ENCODE results near the gene MYCBP2.

The MYCBP2 gene

DNA sequence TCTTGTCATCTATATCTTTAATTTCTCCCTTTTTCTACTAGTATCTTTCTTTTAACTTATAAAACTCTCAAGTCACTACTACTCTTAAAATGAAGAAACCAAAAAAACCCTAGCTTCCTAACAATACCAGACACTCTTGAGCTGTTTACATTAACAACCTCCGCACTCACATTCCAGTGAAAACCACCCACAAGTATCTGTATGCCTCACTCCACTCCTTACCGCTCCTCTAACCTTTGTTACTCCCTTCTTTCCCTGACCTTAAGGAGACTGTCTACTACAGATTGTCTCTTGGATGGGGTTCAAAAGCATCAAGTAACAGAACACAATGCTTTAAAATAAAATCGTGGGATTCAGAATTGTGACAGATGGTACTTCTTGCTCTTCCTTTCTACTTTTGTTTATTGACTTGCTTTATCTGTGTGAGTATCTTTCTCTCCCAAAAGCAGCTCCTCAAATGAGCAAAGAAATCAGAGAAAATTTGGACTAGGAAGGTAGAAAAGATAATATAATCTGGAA is 189.9 kb downstream of the MYCBP2 start:
- CTCF ChIA-PET: interaction anchor here (0.6 kb wide), 1 partner anchor 180 kb away, joined by 4 read pairs; no protein-coding TSS in a partner anchor
- Histone ChIP-seq H3K4me1 (ENCODE audit: control insufficient read depth, insufficient read depth, low read length) (no peaks in the 10 kb centered on the region), H3K36me3 (ENCODE audit: control insufficient read depth in 2 of 2, insufficient read depth in 1 of 2, low read length in 2 of 2) (peaks cover 0 to 41% of the 10 kb centered on the region in 2 experiments; a peak in 1 of 3 replicates), H3K4me3 (ENCODE audit: low read depth, low read length) (no peak overlapping the region), H3K27ac (ENCODE audit: extremely low read depth, low read depth, low read length) (no peak overlapping the region), H3K9me3 (ENCODE audit: control insufficient read depth, insufficient read depth, low read depth, low read length) (no peaks in the 10 kb centered on the region)
- peak; percentile 44; the same call in 1 of the 2 replicates for TF ChIP-seq EGR2 (tag by site-specific recombination; IDR thresholded peaks at IDR 0.05; ENCODE audit: low read depth)
- TF ChIP-seq ZIC2 (tag by site-specific recombination; IDR thresholded peaks at IDR 0.05): no peak
- POLR2A ChIA-PET: no interaction called here

DNA sequence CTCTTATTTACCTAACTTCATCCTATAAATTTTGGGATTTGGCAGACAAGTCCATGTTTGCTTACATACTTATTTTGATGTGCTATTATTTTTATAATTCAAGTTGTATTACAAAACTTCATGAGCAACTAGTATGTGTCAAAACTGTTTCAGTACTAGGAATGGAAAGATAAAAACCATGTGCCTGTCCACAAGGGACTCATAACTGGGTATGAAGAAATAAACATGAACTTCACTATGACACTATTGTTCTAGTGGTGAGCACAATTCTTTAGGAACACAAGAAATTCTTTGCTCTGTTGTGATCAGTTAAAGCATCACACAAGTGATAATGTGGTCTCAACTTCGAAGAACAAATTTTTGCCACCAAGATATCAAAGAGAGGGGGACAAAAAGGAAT is 202.5 kb downstream of the MYCBP2 start:
- CTCF ChIA-PET: no interaction called here

DNA sequence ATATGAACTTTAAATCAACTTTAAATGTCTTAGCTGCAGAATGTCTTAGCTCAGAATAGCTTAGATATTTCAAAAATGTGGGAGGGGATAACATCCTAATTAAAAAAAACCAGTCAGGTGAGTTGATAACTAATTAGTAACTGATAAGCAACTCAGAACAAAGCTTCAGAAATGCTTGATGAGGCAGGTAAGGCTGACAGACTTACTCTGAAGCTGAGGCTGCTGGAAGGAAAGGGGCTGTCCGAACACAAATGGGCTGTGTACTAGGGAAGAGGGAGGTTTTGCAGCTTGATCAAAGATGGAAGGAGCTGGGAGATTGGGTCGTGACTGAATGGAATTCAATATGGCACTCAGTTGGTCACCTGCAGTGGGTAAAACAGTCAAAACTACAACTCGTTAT is 208.8 kb downstream of the MYCBP2 start:
- H3K4me1 ChIP-seq (ENCODE audit: control insufficient read depth, insufficient read depth, low read length): no peaks in the 10 kb centered on the region
- no peak overlapping the region for H3K4me3 ChIP-seq (ENCODE audit: low read depth, low read length)
- H3K36me3 ChIP-seq (ENCODE audit: control insufficient read depth in 2 of 2, insufficient read depth in 1 of 2, low read length in 2 of 2): peaks cover 0 to 16% of the 10 kb centered on the region in 2 experiments; a peak in 1 of 3 replicates
- H3K27ac ChIP-seq (ENCODE audit: extremely low read depth, low read depth, low read length): no peak overlapping the region
- ChIA-PET CTCF (interaction anchor here (0.5 kb wide), 1 partner anchor 360 kb away, joined by 4 read pairs; no protein-coding TSS in a partner anchor), POLR2A (no interaction called here)
- TF ChIP-seq ZFHX2 (tag by site-specific recombination; conservative IDR thresholded peaks at IDR 0.05) (no peak), ZBTB1 (tag by site-specific recombination; IDR thresholded peaks at IDR 0.05) (no peak), SP7 (tag by site-specific recombination; IDR thresholded peaks at IDR 0.05) (no peak), TRIM28 (IDR thresholded peaks at IDR 0.05; ENCODE audit: borderline replicate concordance, low read length) (no peak), FEZF1 (tag by site-specific recombination; IDR thresholded peaks at IDR 0.05) (no peak), KLF8 (tag by site-specific recombination; IDR thresholded peaks at IDR 0.05) (no peak), ZNF324 (tag by site-specific recombination; IDR thresholded peaks at IDR 0.05) (no peak), OSR2 (tag by site-specific recombination; IDR thresholded peaks at IDR 0.05) (no peak), ZNF132 (tag by site-specific recombination; IDR thresholded peaks at IDR 0.05; ENCODE audit: borderline replicate concordance) (no peak), ZNF529 (tag by site-specific recombination; IDR thresholded peaks at IDR 0.05; ENCODE audit: insufficient replicate concordance) (no peak), HOXD13 (CRISPR knock-in tag; IDR thresholded peaks at IDR 0.05; ENCODE audit: borderline replicate concordance) (no peak)
- no peaks in the 10 kb centered on the region for H3K9me3 ChIP-seq (ENCODE audit: control insufficient read depth, insufficient read depth, low read depth, low read length)

More for the DNA sequence above, 202.5 kb downstream of the MYCBP2 start:
- Histone ChIP-seq H3K27ac (ENCODE audit: extremely low read depth, low read depth, low read length) (no peak overlapping the region), H3K9me3 (ENCODE audit: control insufficient read depth, insufficient read depth, low read depth, low read length) (no peaks in the 10 kb centered on the region), H3K4me3 (ENCODE audit: low read depth, low read length) (no peak overlapping the region), H3K4me1 (ENCODE audit: control insufficient read depth, insufficient read depth, low read length) (no peaks in the 10 kb centered on the region), H3K36me3 (ENCODE audit: control insufficient read depth in 2 of 2, insufficient read depth in 1 of 2, low read length in 2 of 2) (peaks cover 0 to 19% of the 10 kb centered on the region in 2 experiments; a peak in 1 of 3 replicates)
- POLR2A ChIA-PET: no interaction called here
- TF ChIP-seq KLF8 (tag by site-specific recombination; IDR thresholded peaks at IDR 0.05): no peak
- no peak for TF ChIP-seq ZNF16 (tag by site-specific recombination; IDR thresholded peaks at IDR 0.05; ENCODE audit: low read depth)
- TF ChIP-seq ZNF501 (tag by site-specific recombination; IDR thresholded peaks at IDR 0.05): no peak
- TF ChIP-seq ZFP37 (tag by site-specific recombination; IDR thresholded peaks at IDR 0.05): no peak
- TF ChIP-seq ZFP3 (tag by site-specific recombination; IDR thresholded peaks at IDR 0.05; ENCODE audit: low read depth): no peak
- TF ChIP-seq ZNF561 (tag by site-specific recombination; IDR thresholded peaks at IDR 0.05; ENCODE audit: borderline replicate concordance): no peak
- TF ChIP-seq ZNF510 (tag by site-specific recombination; IDR thresholded peaks at IDR 0.05; ENCODE audit: insufficient replicate concordance): no peak

DNA sequence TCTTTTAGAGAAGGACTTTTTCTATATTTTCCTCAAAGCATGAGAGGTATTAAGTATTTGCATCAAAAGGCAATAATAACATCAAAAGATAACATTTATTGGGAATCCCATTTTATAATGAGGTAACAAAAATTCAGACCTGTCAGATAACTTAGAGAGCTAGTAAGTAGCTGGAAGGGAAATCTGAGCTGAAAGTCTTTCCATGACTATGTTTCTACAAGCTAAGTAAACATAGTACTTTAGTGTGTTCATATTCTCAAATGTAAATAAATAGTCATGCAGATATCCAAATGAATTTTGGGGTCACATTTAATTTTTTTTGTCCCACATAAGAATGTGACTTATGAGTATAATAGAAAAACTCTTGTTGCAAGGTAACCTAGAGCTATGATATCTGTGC is 212.6 kb downstream of the MYCBP2 start:
- H3K9me3 ChIP-seq (ENCODE audit: control insufficient read depth, insufficient read depth, low read depth, low read length): no peaks in the 10 kb centered on the region
- no peak overlapping the region for H3K4me3 ChIP-seq (ENCODE audit: low read depth, low read length)
- ChIA-PET POLR2A (no interaction called here), CTCF (no interaction called here)
- peaks cover 0 to 19% of the 10 kb centered on the region in 2 experiments; a peak in 1 of 3 replicates for H3K36me3 ChIP-seq (ENCODE audit: control insufficient read depth in 2 of 2, insufficient read depth in 1 of 2, low read length in 2 of 2)
- H3K27ac ChIP-seq (ENCODE audit: extremely low read depth, low read depth, low read length): no peak overlapping the region
- H3K4me1 ChIP-seq (ENCODE audit: control insufficient read depth, insufficient read depth, low read length): no peaks in the 10 kb centered on the region
- TF ChIP-seq, protein P1, sequence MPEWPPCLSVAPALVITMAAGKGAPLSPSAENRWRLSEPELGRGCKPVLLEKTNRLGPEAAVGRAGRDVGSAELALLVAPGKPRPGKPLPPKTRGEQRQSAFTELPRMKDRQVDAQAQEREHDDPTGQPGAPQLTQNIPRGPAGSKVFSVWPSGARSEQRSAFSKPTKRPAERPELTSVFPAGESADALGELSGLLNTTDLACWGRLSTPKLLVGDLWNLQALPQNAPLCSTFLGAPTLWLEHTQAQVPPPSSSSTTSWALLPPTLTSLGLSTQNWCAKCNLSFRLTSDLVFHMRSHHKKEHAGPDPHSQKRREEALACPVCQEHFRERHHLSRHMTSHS (tag by site-specific recombination; IDR thresholded peaks at IDR 0.05): no peak
- TF ChIP-seq ZBTB21 (tag by site-specific recombination; IDR thresholded peaks at IDR 0.05) (no peak), ZNF555 (tag by site-specific recombination; conservative IDR thresholded peaks at IDR 0.05) (no peak), ZNF843 (tag by site-specific recombination; IDR thresholded peaks at IDR 0.05) (no peak)
- TF ChIP-seq, protein P2, sequence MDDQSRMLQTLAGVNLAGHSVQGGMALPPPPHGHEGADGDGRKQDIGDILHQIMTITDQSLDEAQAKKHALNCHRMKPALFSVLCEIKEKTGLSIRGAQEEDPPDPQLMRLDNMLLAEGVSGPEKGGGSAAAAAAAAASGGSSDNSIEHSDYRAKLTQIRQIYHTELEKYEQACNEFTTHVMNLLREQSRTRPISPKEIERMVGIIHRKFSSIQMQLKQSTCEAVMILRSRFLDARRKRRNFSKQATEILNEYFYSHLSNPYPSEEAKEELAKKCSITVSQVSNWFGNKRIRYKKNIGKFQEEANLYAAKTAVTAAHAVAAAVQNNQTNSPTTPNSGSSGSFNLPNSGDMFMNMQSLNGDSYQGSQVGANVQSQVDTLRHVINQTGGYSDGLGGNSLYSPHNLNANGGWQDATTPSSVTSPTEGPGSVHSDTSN (CRISPR knock-in tag; IDR thresholded peaks at IDR 0.05): no peak
- TF ChIP-seq, protein P3, sequence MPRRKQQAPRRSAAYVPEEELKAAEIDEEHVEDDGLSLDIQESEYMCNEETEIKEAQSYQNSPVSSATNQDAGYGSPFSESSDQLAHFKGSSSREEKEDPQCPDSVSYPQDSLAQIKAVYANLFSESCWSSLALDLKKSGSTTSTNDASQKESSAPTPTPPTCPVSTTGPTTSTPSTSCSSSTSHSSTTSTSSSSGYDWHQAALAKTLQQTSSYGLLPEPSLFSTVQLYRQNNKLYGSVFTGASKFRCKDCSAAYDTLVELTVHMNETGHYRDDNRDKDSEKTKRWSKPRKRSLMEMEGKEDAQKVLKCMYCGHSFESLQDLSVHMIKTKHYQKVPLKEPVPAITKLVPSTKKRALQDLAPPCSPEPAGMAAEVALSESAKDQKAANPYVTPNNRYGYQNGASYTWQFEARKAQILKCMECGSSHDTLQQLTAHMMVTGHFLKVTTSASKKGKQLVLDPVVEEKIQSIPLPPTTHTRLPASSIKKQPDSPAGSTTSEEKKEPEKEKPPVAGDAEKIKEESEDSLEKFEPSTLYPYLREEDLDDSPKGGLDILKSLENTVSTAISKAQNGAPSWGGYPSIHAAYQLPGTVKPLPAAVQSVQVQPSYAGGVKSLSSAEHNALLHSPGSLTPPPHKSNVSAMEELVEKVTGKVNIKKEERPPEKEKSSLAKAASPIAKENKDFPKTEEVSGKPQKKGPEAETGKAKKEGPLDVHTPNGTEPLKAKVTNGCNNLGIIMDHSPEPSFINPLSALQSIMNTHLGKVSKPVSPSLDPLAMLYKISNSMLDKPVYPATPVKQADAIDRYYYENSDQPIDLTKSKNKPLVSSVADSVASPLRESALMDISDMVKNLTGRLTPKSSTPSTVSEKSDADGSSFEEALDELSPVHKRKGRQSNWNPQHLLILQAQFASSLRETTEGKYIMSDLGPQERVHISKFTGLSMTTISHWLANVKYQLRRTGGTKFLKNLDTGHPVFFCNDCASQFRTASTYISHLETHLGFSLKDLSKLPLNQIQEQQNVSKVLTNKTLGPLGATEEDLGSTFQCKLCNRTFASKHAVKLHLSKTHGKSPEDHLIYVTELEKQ (tag by site-specific recombination; IDR thresholded peaks at IDR 0.05; ENCODE audit: borderline replicate concordance): no peak

Measured in HEK293 (cell line).